BLaER1 (cell line): ENCODE measurements around the gene CRADD.
"Not testable (repeated sequence)": the region's sequence is repeated elsewhere in the genome, so short reads cannot be mapped to it uniquely, and the experiment has no call there.

Experiments
- H3K27ac ChIP-seq: shearing (Covaris generic); formaldehyde crosslinking; 2 replicates; pipeline ENCODE4 v1.8.1; 2022
- H3K27me3 ChIP-seq: shearing (Covaris generic); formaldehyde crosslinking; 2 replicates; pipeline ENCODE4 v1.8.1; 2022
- H3K36me3 ChIP-seq: shearing (Covaris generic); formaldehyde crosslinking; 2 replicates; pipeline ENCODE4 v1.8.1; 2022
- H3K4me1 ChIP-seq: shearing (Covaris generic); formaldehyde crosslinking; 2 replicates; pipeline ENCODE4 v1.8.1; 2022
- H3K4me2 ChIP-seq: shearing (Covaris generic); formaldehyde crosslinking; 2 replicates; pipeline ENCODE4 v1.8.1; 2022
- H3K4me3 ChIP-seq: shearing (Covaris generic); formaldehyde crosslinking; 2 replicates; pipeline ENCODE4 v1.8.1; 2022
- H3K9ac ChIP-seq: shearing (Covaris generic); formaldehyde crosslinking; 2 replicates; pipeline ENCODE4 v1.8.1; 2022
- H3K9me3 ChIP-seq: shearing (Covaris generic); formaldehyde crosslinking; 2 replicates; pipeline ENCODE4 v1.8.1; 2022
- H4K20me1 ChIP-seq: shearing (Covaris generic); formaldehyde crosslinking; 2 replicates; pipeline ENCODE4 v1.8.1; 2022
- Cebpa-rat ChIP-seq: shearing (Covaris generic); IDR thresholded peaks from 2 replicates; pipeline ENCODE4 v1.8.1; 2022

The CRADD gene

DNA sequence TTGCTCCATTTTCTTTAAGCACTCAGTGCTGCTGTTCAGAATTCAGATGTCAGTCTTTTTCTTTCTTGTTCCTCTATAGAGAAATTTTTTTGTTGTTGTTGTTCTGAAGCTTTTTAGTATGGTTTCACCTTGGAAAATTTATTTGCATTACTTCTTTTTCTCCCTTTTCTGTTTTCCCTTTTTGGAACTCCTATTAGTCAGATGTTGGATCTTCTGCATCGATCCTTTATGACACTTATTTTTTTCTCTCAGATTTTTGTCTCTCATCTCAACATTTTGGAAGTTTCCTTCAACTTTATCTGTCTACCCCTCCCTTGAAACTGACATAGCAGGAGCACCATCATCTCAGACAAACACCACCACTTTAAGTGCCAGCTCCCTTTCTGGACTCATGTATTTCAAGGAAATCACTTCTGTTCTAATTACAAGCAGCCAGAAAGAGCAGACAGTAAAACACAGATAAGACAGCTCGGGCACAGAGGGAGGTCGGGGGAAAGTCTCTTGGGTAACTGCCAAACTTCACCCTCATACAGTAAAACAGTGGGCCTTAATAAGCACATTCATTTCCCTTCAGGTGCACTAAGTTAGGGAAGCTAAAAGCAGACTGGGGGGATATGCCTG lies 248.5 kb downstream of the CRADD start:
- no peaks in the 10 kb centered on the region for H3K27me3 ChIP-seq
- H3K9ac ChIP-seq: no peak overlapping the region
- no peaks in the 10 kb centered on the region for H3K36me3 ChIP-seq
- H4K20me1 ChIP-seq: no peaks in the 10 kb centered on the region
- no peak overlapping the region for H3K27ac ChIP-seq
- H3K4me3 ChIP-seq: no peak overlapping the region
- no peak overlapping the region for H3K4me2 ChIP-seq
- peaks cover 32% of the 10 kb centered on the region for H3K9me3 ChIP-seq
- H3K4me1 ChIP-seq: no peaks in the 10 kb centered on the region
- no peak for TF ChIP-seq Cebpa-rat

- H3K36me3 ChIP-seq: no peaks in the 10 kb centered on the region
- H3K4me2 ChIP-seq: no peak overlapping the region
- no peak overlapping the region for H3K9ac ChIP-seq
- H3K9me3 ChIP-seq: peaks cover 32% of the 10 kb centered on the region
- TF ChIP-seq Cebpa-rat: no peak
- H3K4me1 ChIP-seq: no peaks in the 10 kb centered on the region
- H4K20me1 ChIP-seq: no peaks in the 10 kb centered on the region
- no peak overlapping the region for H3K27ac ChIP-seq
- no peak overlapping the region for H3K4me3 ChIP-seq
- no peaks in the 10 kb centered on the region for H3K27me3 ChIP-seq
These were observed 249.1 kb downstream of the CRADD start for GRCh38 chr12:93926237-93926636.

GRCh38 chr12:93929081-93929480 lies 251.9 kb downstream of the CRADD start:
- not testable (repeated sequence) for H3K27me3 ChIP-seq, H3K4me1 ChIP-seq, H3K4me3 ChIP-seq, H3K9ac ChIP-seq, H3K27ac ChIP-seq, H3K4me2 ChIP-seq, H3K36me3 ChIP-seq, H4K20me1 ChIP-seq
- peaks cover 32% of the 10 kb centered on the region for H3K9me3 ChIP-seq

- no peak overlapping the region for H3K4me2 ChIP-seq
- no peak overlapping the region for H3K27ac ChIP-seq
- H4K20me1 ChIP-seq: no peaks in the 10 kb centered on the region
- no peak overlapping the region for H3K9ac ChIP-seq
- no peaks in the 10 kb centered on the region for H3K4me1 ChIP-seq
- no peak overlapping the region for H3K4me3 ChIP-seq
- H3K27me3 ChIP-seq: no peaks in the 10 kb centered on the region
- no peak for TF ChIP-seq Cebpa-rat
- no peaks in the 10 kb centered on the region for H3K36me3 ChIP-seq
- peaks cover 29% of the 10 kb centered on the region for H3K9me3 ChIP-seq
These were observed 260.6 kb downstream of the CRADD start for GRCh38 chr12:93937812-93938211.

- no peaks in the 10 kb centered on the region for H3K27me3 ChIP-seq
- no peaks in the 10 kb centered on the region for H3K36me3 ChIP-seq
- H3K27ac ChIP-seq: no peak overlapping the region
- no peaks in the 10 kb centered on the region for H4K20me1 ChIP-seq
- no peaks in the 10 kb centered on the region for H3K4me1 ChIP-seq
- no peak for TF ChIP-seq Cebpa-rat
- no peak overlapping the region for H3K4me3 ChIP-seq
- no peak overlapping the region for H3K4me2 ChIP-seq
- H3K9ac ChIP-seq: no peak overlapping the region
- H3K9me3 ChIP-seq: peaks cover 29% of the 10 kb centered on the region
These were observed 261.1 kb downstream of the CRADD start for GRCh38 chr12:93938317-93938716.

DNA sequence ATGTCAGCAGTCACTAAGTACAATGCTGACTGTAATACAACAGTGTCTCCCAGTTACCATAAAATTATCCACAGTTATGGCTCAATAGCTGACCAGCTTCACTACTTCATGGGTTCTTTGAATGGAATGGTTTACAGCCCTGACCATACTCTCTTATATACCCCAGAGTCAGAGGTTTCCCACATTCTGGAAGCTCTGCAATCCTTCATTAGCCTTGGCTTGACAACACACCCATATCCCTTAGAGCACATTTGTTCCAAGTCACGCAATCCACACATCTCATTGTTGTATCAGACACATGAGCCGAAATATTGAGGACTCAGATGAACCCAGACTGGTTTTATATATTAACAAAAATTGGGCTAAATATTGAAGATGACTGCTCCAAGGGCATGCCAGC lies 261.8 kb downstream of the CRADD start:
- no peaks in the 10 kb centered on the region for H3K27me3 ChIP-seq
- H3K4me3 ChIP-seq: no peak overlapping the region
- no peak for TF ChIP-seq Cebpa-rat

GRCh38 chr12:93939641-93940325 lies 262.6 kb downstream of the CRADD start:
- Histone ChIP-seq H3K27me3 (no peaks in the 10 kb centered on the region), H3K36me3 (no peaks in the 10 kb centered on the region), H3K9ac (no peak overlapping the region), H3K27ac (no peak overlapping the region), H4K20me1 (no peaks in the 10 kb centered on the region), H3K4me3 (no peak overlapping the region), H3K9me3 (peaks cover 22% of the 10 kb centered on the region), H3K4me1 (no peaks in the 10 kb centered on the region), H3K4me2 (no peak overlapping the region)
- no peak for TF ChIP-seq Cebpa-rat

More for the DNA sequence above, 261.8 kb downstream of the CRADD start:
- Histone ChIP-seq H3K27ac (no peak overlapping the region), H3K4me2 (no peak overlapping the region), H3K9me3 (peaks cover 29% of the 10 kb centered on the region), H4K20me1 (no peaks in the 10 kb centered on the region), H3K4me1 (no peaks in the 10 kb centered on the region), H3K36me3 (no peaks in the 10 kb centered on the region), H3K9ac (no peak overlapping the region)

GRCh38 chr12:93943780-93944179 lies 266.6 kb downstream of the CRADD start:
- H3K9me3 ChIP-seq: no peaks in the 10 kb centered on the region
- no peaks in the 10 kb centered on the region for H4K20me1 ChIP-seq
- H3K4me2 ChIP-seq: no peak overlapping the region
- no peaks in the 10 kb centered on the region for H3K27me3 ChIP-seq
- no peak overlapping the region for H3K27ac ChIP-seq
- no peak overlapping the region for H3K9ac ChIP-seq
- H3K36me3 ChIP-seq: no peaks in the 10 kb centered on the region
- H3K4me3 ChIP-seq: no peak overlapping the region
- TF ChIP-seq Cebpa-rat: no peak
- H3K4me1 ChIP-seq: no peaks in the 10 kb centered on the region

- no peaks in the 10 kb centered on the region for H3K4me1 ChIP-seq
- no peak overlapping the region for H3K4me2 ChIP-seq
- H4K20me1 ChIP-seq: no peaks in the 10 kb centered on the region
- H3K4me3 ChIP-seq: no peak overlapping the region
- H3K27ac ChIP-seq: no peak overlapping the region
- H3K9ac ChIP-seq: no peak overlapping the region
- no peaks in the 10 kb centered on the region for H3K27me3 ChIP-seq
- no peaks in the 10 kb centered on the region for H3K36me3 ChIP-seq
- no peak for TF ChIP-seq Cebpa-rat
- H3K9me3 ChIP-seq: peaks cover under 1% of the 10 kb centered on the region; the same call in 1 of the 2 replicates
These were observed 267.0 kb downstream of the CRADD start for GRCh38 chr12:93944201-93944600.
